HL-60/S4 (cell line): ENCODE results near the gene CDPF1.

Experiments used
- in situ Hi-C: fragments of 300-500 bp; cut with MboI; formaldehyde crosslinking; loops from 2 replicates; pipeline ENCODE4 v1.14.3; 2022; ENCODE audit warnings: low sequenced_read_pairs

The CDPF1 gene

GRCh38 chr22:46250035-46250782 is at the start of gene CDPF1:
Gene CDPF1 (minus strand): TSS chr22:46250293. CDS start chr22:46248284, 2,009 bp downstream.
- in situ Hi-C loops, result no loop called here

- in situ Hi-C loops, result no loop called here
Observed at GRCh38 chr22:46299101-46299500, 49.0 kb upstream of the CDPF1 start.

GRCh38 chr22:46297151-46297812 is 47.2 kb upstream of the CDPF1 start:
- in situ Hi-C loops, result no loop called here

GRCh38 chr22:46296257-46297150 is 46.4 kb upstream of the CDPF1 start, which contains the start of gene GTSE1:
Gene GTSE1 (plus strand): TSS chr22:46296870. CDS start chr22:46297401, 531 bp downstream.
- in situ Hi-C loops, result no loop called here

GRCh38 chr22:46295277-46295971 is 45.3 kb upstream of the CDPF1 start:
- in situ Hi-C loops, result no loop called here

- in situ Hi-C loops, result no loop called here
Observed at GRCh38 chr22:46294784-46295183, 44.7 kb upstream of the CDPF1 start.

- in situ Hi-C loops, result no loop called here
Observed at GRCh38 chr22:46293577-46294260, 43.6 kb upstream of the CDPF1 start.

- in situ Hi-C loops, result no loop called here
Observed at GRCh38 chr22:46292732-46293131, 42.6 kb upstream of the CDPF1 start.

GRCh38 chr22:46292173-46292572 is 42.1 kb upstream of the CDPF1 start:
- in situ Hi-C loops, result no loop called here

- in situ Hi-C loops, result no loop called here
Observed at GRCh38 chr22:46290843-46291785, 41.0 kb upstream of the CDPF1 start.

GRCh38 chr22:46290121-46290842 is 40.2 kb upstream of the CDPF1 start:
- in situ Hi-C loops, result no loop called here

- in situ Hi-C loops, result no loop called here
Observed at GRCh38 chr22:46289244-46289891, 39.3 kb upstream of the CDPF1 start.

GRCh38 chr22:46288846-46289243 is 38.8 kb upstream of the CDPF1 start:
- in situ Hi-C loops, result no loop called here

GRCh38 chr22:46287873-46288751 is 38.0 kb upstream of the CDPF1 start:
- in situ Hi-C loops, result no loop called here

GRCh38 chr22:46286941-46287872 is 37.1 kb upstream of the CDPF1 start:
- in situ Hi-C loops, result no loop called here

GRCh38 chr22:46286006-46286405 is 35.9 kb upstream of the CDPF1 start:
- in situ Hi-C loops, result no loop called here
